HG03064 (cell line): ENCODE data around the gene AP1B1.
"Not testable (repeated sequence)": the region's sequence is repeated elsewhere in the genome, so short reads cannot be mapped to it uniquely, and the experiment has no call there.

Experiments
- ATAC-seq: cut with Tn5 transposase; IDR thresholded peaks from one replicate; pipeline ENCODE4 v1.9.1; 2021; ENCODE audit warnings: low read depth; ENCODE audit not compliant: unreplicated experiment

The AP1B1 gene

DNA sequence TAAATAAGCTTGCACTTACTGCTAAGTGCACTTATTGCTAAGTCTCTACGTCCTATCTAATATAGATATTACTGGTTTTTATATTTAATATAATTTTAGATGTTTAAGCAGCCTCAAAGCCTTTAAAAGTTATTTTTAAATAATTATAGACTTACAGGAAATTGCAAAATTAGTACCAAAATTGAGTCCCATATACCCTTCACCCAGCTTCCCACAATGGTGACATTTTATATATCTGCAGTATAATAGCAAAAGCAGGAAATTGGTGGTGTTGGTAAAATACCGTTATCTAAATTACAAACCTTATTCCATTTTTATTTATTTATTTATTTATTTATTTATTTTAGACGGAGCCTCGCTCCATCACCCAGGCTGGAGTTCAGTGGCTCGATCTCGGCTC lies 1.9 kb upstream of the AP1B1 start:
- ATAC-seq, result no peak

GRCh38 chr22:29388759-29389090 lies 355 bp upstream of the AP1B1 start:
- no peak for ATAC-seq

DNA sequence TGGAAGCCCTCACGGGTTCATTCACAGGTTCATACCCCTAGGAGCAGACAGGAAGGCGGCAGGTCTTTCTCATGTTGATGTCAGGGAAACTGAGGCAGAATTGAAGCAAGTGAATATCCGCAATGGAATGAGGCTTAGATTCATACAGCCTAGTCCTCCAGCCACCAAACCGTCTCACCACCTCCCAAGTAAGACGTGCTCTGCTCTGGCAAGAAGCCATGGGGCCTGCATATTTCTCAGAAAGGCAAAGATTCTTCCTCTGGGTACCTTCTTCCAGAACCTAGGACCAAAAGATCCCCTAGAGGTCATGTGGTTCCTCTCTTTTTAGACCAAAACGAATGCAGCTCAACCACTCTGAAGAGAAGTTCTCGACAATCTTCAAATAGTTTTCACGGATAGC lies 1.7 kb downstream of the AP1B1 start:
- ATAC-seq, result no peak

DNA sequence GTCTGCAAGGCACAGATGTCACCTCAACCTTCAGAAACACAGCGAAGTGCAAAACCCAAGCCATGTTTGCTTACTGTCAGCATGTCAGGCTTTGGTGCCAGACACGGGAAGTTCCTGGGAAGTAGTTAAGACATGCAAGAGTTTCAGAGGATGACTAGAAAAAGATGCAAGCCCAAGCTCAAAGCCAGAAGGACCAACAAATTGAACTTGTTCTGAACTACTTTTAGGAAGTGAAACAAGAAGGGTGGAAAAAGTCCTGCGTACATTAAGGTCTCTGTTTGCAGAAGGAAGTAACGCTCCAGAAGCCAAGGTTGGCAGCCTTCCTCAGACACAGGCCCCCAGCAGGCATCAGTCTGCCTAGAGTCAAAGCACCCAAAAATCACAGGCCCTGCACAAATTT lies 2.6 kb downstream of the AP1B1 start:
- no peak for ATAC-seq

DNA sequence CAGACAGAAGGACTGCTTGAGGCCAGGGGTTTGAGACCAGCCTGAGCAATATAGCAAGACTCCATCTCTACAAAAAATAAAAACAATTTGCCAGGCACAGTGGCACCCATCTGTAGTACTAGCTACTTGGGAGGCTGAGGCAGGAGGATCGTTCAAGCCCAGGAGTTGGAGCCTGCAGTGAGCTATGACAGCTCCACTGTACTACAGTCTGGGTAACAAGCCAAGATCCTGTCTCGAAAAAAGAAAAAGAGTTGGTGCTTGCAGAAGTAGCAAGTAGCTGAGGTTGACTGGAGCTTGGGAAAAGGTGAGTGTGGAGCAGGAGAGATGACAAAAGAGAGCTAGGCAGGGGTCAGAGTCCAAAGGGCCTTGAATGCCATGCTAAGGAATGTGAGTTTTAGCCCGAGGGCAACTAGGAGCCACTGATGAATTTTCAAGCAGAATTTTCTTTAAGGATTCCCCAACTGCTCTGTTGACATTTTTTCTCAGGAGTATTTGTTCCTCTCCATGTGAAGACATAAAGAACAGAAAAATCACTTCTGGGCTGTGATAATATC lies 3.1 kb downstream of the AP1B1 start:
- no peak for ATAC-seq

- ATAC-seq, result no peak
These were observed 4.6 kb downstream of the AP1B1 start for GRCh38 chr22:29383740-29384139.

DNA sequence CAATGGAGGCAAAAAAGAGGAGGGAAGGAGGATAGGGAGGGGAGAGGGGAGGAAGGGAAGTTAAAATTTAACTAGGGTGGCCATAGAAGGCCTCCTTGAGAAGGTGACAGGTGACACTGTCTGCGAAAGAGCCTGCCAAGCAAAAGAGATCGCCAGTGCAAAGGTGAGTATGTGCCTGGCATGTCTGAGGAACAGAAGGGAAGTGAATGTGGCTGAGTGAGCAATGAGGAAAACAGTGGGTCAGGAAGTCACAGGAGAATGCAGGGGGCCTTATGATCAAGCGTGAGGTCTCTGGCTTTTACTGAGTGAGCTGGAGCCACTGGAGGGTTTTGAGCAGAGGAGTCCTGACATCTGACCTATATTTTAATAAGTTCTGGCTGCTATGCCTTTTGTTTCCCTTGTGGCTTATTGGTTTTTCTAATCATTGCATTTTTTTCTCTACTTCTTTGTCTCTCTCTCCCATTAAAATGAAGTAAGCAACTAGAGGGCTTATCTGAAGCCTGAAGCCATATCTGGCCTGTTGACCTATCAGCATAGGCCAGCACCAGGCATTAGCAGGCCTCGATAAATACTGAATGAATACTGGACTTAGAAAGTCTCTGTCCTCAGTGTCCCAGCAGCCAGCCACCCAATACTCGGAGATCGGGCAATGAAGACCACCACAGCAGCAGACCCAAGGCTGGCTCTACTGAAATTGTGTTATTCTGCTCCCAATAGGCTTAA lies 5.6 kb downstream of the AP1B1 start:
- ATAC-seq, result no peak

- ATAC-seq, result no peak
These were observed 7.5 kb downstream of the AP1B1 start for GRCh38 chr22:29380856-29381255.

GRCh38 chr22:29380032-29380781 lies 8.2 kb downstream of the AP1B1 start:
- ATAC-seq, result no peak

DNA sequence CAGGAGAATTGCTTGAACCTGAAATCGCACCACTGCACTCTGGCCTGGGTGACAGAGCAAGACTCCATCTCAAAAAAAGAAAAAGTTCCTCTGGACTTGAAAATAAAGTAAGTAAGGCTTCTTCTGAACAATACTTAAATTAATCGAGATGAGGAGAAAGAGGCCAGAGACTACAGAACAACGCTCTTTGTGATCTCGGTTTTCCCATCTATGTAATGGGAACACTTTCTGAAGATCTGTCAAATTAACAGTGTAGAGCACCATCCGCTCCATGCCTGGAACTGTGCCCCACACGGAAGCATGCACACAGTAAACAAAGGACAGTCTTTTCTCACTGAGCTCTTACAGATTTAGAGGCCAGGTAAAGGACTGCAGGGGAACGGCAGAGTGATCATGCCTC lies 9.1 kb downstream of the AP1B1 start:
- ATAC-seq, result no peak

GRCh38 chr22:29377979-29378378 lies 10.4 kb downstream of the AP1B1 start:
- no peak for ATAC-seq

- not testable (repeated sequence) for ATAC-seq
These were observed 11.7 kb downstream of the AP1B1 start for GRCh38 chr22:29376705-29377104.

- no peak for ATAC-seq
These were observed 12.8 kb downstream of the AP1B1 start for GRCh38 chr22:29375398-29376076.

GRCh38 chr22:29374806-29375205 lies 13.6 kb downstream of the AP1B1 start:
- not testable (repeated sequence) for ATAC-seq

- no peak for ATAC-seq
These were observed 14.0 kb downstream of the AP1B1 start for GRCh38 chr22:29374401-29374800.

GRCh38 chr22:29370537-29370936 lies 17.8 kb downstream of the AP1B1 start:
- ATAC-seq, result no peak

DNA sequence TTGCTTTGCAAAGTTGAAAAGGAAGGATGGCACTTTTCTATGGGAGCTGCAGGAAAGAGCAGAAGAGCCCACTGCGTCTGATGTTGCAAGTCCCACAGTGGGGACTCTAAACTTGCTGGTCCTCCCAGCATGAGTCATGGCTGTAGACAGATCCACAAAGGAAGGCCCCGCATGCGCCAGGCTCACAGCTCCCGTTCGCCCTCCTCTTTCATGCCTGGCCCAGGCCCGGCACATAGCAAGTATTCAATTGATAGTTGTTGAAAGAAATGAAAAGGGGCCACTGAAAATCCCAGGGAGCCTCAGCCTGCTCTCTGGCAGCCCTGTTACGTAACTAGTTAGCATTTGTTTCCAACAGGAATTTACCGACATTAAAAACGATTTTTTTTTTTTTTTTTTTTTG lies 18.9 kb downstream of the AP1B1 start:
- ATAC-seq, result no peak

- ATAC-seq, result no peak
These were observed 28.9 kb downstream of the AP1B1 start for GRCh38 chr22:29359469-29359868.

GRCh38 chr22:29357193-29357890 lies 31.0 kb downstream of the AP1B1 start:
- not testable (repeated sequence) for ATAC-seq

GRCh38 chr22:29353860-29354259 lies 34.5 kb downstream of the AP1B1 start:
- no peak for ATAC-seq

DNA sequence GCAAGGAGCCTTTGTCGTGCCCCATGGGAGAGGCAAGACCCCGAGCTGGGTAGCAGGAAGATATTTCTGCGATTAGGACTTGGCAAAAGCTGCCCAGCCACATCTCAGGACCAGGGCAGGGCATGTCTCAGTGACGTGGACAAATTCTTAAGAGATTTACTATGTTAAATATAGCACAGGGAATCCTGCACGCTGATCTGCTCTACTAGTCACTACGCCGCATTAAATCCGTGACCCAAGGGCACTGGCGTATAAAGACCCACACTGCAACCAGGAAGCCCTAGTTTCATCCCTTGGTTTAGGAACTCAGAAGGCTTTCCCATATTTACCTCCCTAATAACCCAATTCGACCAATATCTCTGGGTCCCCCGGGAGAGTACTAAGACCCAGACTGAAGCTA lies 35.1 kb downstream of the AP1B1 start:
- ATAC-seq, result no peak
